CD4-positive, alpha-beta T cell treated with Interleukin-1 beta for 1 hour (primary cell): ENCODE data around the gene NRXN2.

Experiments used
- DNase-seq, 2 donors: peaks; one replicate each; pipeline ENCODE4 v3.0.0-alpha.2; 2020 to 2022

Gene NRXN2

DNA sequence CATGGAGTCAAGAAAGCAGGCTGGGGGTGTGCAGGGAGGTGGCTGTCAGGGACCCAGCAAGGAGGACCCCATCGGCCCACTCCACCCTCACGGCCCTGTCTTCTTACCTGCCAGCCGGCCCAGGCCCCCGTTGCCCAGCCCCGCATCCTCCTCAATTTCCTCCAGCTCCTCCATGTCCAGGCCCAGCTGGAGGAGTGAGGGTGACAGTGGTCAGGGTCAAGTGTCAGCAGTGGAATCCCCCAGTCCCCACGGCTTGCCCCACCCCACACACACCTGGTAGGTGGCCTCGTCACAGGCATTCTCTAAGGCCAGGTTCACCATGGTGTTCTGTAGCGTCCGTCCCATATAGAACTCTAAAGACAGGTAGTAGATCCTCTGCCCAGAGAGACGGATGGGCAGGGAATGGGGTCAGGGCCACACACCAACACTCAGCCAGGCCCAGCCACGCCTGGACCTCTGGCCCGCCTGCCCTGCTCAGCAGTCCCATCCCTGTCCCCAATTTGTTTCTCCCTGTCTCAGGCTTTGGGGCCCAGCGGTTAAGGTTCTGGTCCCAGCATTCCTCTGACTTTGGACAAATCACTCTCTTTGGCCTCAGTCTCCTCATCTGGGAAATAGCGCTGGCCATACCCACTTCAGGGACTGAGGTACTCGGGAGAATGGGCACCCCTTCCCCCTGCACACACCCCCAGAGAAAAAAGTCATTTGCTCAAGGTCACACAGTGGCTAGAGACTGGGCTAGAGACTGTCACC is 35.5 kb upstream of the NRXN2 start:
- no peak for DNase-seq

DNA sequence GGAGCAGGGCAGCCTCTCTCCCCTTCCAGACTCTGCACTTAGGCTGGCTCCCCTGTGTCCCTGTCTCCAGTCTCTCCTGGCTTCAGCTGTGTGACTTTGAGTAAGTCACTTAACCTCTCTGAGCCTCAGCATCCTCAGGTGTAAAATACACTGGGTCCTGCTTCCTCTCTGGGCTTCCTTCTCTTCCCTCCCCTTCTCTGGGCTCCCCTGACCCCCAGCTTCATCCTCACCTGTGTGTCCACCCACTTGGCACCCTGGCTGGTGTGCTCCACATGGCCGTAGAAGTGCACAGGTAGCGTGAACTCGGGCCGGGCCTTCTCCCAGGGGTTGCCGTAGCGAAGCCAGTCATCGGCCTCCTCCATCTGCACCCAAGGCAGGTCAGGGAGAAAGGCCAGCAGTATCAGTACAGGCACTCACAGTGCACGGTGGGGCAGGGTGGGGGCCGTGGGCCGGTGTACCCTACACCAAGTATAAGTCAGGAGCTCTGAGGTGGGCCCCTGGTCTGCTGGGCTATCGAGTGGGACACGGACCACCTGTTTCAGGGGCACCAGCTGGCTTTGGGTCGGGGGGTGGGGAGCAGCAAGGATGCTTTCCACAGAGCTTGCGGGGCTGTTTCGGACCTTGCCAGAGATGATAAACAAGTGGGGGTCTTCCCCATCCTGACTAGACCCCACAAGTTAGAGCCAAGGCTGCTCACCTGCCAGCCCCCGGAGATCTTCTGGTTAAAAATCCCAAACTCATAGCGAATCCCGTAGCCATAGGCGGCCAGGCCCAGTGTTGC is 34.7 kb upstream of the NRXN2 start:
- no peak for DNase-seq

DNA sequence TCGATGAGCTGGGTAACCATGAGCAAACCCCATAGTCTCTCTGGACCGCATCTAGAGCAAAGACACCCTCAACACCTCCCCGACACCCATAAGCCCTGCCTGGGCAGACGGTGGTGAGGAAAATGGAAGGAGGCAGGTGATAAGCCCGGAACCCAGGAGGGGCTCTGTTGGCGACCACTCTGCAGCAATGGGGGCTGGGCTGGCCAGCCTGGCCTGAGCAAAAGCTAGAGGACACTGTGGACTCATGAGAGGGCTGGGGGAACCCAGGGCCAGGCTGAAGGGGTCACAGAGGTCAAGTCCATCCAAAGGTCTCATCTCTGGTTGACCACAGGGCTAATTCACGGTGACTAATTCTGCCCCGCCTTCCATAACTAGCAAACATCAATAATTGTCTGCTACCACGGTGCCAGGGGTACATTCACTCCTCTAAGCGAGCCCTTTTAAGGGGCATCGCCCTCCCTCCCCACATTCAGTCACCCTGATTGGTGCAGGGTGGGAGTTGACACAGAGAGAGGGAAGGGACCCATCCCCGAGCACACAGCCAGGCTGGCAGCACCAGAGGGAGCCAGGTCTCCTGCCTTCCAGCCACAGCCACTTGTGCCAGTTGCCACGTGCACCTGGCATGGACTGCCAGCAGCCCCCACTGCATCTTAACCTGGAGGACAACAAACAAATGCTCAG is 32.8 kb upstream of the NRXN2 start:
- no peak for DNase-seq

DNA sequence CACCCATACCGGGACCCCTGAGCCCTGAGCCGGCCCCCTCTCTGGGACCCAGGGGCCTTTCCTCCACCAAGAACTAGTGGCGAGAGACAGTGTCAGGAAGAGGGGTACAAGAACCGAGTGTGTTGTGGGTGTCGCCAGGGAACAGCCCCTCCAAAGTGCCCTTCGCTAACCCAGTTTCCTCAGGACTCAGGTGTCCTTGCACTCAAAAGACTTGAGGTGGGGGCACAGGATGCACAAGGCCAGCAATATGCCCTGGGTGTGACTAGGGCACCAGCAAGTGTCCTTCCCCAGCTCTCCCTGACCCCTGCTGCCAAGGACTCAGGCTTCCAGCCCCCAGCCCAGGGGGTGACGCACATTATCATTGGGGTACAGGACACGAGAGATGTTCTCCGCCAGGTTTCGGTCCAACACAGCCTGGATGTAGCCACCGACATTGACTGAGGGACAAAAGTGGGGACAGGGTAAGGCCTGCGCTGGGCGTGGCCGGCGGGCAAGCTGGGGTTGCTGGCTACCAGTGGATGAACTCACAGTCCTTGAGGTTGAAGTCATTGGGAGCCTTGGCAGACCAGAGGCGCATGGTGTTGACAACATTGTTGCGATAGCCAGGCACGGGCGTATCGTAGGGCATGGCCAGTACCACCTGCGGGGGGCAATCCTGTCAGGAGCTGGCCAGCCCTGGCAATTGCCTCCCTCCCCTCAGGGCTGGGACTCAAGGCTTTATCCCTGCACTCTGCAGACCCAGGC is 32.1 kb upstream of the NRXN2 start:
- no peak for DNase-seq

DNA sequence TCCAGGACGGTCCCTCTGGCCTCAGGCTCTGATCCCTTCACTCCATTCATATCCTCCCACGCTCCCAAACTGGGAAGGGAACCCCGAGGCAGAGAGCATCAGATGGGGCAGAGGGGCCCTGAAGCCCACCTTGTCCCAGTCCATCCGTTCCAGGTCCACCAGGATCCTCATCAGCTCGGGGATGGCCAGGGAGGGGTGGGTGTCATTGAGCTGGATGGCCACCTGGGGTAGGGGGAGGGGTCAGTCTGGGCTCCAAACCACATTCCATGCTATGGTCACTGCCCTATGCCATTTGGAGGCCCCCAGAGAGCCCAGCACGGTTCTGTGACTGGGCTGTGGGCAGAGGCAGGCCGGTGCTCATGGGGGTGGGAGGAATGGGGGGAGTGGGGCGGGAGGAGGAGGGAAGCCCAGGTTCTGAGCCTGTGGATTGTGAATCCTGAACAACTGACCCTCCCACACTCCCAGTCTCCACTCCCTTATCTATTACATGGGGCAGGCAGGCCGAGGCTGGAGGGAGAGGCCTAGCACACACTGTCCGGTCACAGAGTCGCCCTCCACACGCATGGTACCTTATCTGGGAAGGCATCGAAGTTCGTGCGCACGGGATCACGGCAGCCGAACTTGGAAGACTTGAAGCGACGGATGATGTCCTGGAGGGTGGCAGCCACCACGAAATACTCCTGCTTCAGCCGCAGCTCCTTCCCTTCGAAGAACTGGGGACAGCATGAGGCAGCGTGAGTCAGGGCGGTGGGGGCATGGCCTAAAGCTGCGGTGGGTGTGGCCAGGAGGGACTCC is 31.3 kb upstream of the NRXN2 start:
- no peak for DNase-seq

DNA sequence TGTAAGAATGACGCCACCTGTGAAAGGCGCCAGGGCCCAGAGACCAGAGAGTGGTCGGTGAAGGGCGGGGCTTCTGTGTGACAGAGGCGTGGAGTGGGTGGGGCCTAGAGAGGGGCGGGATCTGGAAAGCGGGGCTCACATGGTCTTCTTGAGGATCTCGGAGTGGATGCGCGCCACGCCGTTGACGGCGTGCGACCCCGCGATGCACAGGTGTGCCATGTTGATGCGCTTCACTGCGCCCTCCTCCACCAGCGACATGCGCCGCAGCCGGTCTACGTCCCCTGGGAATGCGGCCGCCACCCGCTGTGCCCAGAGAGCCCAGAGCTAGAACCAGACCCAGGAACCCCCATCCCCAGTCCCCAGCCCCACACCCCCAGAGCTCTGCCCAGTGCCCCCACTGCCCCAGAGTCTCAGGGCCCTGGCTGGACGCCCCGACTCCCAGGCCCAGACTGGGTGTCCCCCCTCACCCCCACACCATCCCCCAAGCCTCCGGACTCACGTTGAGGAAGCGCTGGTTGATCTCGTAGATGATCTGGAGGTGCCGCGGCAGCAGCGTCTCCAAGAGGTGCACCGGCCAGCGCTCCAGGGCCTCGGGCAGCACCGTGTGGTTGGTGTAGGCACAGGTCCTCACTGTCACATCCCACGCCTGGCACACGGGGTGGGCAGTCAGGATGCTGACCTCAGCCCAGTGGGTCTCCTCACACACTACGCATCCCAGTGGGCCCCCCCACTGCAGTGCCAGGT is 30.6 kb upstream of the NRXN2 start:
- DNase-seq, result no peak

DNA sequence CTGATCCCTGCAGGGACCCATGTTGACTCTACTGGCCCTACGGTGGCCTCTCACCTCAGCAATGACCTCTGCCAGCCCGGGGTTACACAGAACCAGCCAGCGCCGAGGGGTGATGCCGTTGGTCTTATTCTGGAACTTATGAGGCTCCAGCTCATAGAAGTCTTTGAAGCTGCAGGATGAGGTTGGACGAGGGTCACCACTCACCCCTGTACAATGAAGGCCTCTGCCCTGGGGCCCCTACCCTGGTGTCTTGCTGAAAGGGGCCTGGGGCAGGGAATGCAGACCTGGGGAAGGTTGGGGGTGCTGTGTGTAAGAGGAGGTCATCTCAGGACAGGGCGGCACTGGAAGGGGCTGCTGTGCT is 30.0 kb upstream of the NRXN2 start:
- no peak for DNase-seq

DNA sequence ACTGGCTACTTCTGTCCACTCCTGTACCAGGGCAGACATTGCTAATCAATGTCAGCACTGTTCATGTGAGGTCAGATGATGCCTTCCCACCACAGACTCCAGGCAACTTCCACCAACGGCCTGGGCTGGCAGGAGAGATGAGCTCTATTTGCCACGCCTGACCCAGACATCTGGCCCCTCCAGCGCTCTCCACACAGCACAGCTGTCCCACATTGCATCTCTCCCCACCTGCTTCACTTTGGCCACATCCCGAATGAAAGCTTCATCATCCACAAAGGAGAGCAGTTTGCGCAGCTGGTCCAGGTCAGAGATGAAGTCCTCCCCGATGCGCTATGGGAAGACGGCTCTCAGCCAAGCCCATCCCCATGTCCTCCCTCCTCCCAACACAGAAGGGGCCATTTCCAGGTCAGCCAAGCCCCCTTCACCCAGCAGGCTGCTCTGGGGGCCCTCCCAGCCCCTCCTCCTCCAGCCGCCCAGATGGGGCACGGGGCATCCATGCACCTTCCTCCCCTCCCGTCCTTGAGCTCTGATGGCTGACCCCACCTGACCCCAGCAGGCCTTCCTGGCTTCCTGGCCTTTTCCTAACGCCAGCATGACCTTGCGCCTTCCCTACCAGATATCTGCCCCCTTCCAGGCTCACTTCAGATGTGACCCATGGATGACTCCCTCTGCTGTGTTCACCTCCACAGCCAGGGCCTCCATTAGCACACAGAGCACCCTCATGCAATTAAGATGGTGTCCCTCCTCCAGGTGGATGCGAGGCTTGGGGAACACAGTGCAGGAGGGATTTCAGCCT is 29.4 kb upstream of the NRXN2 start:
- DNase-seq, result no peak

DNA sequence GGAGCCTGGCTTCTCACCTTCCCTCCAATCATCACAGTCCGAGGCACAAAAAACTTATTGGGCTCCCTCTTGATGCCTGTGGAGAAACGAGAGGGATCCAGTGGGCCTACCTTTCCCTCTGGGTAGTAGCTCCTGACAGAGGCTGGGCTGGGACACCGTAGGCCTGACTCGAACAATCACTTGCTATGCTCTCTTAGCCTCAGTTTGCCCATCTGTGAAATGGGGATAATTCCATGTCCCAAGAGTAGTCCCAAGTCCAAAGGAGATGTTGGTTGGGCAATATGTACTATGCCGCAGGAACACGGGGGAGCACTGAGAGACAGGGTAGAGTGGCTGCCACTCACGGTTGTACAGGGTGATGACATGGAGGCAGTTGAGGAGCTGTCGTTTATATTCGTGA is 28.6 kb upstream of the NRXN2 start:
- no peak for DNase-seq

DNA sequence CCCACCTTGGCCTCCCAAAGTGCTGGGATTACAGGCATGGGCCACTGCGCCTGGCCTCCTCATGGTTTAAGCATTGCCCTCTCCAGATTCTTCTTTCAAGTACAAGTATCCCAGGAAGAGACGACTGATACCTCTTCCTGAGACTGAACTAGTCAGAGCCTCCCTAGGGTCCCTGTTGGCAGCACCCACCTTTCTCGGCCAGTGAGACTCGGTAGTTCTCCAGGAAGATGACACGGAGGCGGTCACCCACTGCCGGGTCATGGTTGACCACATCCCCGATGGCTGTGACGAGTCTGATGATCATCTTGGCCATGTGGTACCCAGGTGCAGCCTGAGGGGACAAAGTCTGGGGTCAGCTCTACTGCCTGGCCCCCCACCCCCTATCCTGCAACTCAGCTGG is 28.1 kb upstream of the NRXN2 start:
- DNase-seq, result no peak

DNA sequence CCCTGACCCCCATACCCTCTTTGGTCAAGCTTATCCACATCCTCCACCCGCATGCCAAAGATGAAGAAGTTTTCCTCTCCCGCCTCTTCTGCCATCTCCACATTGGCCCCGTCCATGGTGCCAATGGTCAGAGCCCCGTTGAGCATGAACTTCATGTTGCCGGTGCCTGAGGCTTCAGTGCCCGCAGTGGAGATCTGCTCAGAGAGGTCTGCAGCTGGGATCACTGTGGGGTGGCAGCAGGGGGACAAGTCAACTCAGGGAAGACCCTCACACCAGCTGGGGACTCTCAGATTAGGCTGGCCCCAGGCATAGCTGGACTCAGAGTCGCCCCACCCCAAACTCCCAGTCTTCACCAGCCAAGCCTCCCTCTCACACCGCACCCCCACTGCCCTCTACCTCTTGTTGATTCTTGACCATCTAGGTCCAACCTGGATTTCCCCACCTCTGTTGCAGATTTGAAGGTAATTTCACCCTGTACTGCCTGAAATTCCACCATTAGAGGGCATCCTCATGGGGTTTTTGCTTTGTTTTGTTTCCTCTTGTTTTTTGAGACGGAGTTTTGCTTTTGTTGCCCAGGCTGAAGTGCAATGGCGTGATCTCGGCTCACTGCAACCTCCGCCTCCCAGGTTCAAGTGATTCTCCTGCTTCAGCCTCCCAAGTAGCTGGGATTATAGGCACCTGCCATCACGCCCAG is 27.5 kb upstream of the NRXN2 start:
- peak in 1 of 2 donors; percentile 46 for DNase-seq

DNA sequence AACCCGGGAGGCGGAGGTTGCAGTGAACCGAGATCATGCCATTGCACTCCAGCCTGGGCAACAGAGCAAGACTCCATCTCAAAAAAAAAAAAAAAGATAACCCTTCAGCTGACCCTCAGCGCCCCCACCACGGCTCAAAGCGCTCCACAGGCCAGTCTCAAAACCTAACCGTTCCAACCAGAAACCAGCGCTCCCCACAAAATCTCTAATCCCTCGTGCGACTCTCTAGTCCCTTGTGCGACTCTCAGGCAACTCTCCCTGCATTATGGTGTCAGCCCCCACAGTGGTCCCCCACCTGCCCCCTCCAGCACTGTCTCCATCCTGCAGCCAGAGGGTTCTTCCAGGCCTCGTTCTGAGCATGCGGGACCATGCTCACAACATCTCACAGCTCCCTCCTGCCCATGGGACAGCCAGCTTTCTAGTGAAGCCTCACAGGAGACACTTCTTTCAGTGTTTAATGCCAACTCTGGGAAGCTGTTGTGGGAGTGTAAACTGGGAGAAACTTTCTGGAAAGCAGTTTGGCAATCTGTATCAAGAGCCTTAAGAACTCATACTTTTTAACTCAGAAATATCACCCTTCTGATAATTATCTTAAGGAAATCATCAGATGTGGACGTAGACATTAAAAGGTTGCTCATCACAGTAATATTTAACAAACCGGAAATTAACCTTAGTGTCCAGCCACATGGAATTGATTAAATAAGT is 25.1 kb upstream of the NRXN2 start:
- no peak for DNase-seq

DNA sequence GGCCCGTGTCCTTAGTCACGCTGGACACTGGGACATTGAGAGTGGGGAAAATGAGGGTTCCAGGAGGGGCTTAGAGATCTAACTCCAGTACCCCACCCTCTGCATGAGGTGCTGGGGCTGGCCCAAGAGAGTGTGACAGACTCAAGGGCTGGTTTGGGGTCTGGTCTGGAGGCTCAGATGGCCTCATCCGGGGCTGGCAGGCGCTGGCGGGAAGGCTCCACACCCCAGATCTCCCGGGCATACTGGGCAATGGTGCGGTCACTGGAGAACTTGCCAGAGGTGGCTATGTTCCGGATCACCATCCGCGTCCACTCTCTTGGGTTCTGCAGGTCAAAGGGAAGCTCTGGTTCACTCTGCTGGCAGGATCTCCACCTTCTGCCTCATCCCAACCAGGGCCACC is 23.5 kb upstream of the NRXN2 start:
- no peak for DNase-seq

DNA sequence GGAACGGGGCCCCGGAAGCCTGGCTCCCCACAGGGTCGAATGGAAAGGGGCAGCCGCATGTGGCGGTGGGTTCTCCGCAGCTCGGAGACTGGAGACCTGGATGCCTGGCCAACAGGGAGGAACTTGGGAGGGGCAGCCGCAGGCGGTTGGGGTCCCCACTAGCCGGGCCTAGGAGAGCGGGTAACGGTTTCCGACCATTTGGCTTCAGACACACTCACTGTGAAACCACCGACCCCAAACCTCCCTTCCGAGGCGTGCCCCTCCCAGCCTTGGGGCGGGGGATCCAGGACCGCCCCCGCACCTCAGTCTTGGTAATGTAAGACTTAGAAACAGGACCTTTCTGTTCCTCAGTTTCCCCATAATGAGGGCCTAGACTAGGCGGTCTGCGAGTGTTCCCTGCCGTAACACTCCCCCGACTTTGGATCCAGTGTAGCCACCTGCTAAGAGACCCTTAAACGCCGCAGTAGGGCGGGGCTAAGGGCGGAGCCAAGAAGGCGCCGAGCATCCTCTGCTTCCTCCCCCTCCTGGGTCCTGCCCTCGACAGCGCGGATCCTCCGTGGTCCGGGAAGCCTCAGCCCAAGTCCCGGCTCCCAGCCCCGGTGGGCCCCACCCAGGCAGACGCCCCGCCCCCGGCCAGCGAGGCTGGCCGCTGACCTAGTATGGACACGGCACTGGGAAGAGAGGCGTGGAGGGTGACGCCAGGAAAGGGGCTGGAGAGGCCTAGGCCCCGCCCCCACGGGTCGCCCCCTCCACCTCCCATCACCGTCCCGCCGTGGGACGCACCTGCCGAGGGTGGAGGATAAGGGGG is 22.7 kb upstream of the NRXN2 start:
- DNase-seq, result peak; percentile 83 to 84

DNA sequence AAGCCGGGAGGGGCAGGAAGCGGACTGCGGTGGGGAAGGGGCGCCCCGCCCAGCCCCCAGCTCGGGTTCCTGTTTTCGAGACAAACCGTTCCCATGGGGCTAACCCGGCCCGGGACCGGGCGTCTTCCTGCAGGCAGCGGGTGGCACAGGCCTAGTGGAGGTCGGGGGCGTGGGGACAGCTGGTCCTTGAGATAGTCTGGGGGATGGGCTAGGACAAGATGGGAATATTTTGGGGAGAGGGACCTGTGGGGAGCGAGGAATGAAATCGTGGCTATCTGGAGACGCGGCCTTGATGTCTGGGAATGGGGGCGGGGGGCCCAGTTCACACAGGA is 22.2 kb upstream of the NRXN2 start:
- DNase-seq, result peak; percentile 90 to 94

DNA sequence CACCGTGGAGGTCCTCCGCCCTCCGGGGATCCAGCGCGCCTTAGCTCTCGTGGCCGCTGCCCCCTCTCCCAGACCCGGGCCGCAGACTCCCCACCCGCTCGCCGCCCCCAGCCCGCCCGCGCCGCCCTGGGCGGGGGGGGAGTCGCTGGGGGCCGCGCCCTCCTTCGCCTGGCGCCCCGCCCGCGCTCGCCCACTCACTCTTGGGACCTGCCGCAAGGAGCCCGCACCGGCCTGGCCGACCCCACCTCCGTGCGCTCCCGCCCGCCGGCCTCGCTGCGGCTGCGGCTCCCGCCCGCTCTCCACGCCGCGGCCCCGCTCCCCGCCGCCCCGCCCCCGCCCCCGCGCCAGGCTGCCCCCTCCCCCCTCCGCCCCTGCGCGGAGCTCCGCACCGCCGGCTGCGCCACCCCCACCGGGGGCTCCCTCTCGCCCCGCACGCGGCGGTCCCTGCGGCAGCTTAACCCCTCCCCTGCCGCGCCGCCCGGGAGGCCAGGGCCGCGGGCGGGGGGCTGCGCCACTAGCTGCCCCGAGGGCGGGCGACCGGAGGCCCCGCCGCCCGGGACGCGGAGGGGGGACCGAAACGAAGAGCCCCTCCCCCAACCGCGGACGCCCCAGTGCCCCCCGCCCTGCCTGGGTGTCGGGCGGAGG is 21.7 kb upstream of the NRXN2 start:
- DNase-seq, result no peak

DNA sequence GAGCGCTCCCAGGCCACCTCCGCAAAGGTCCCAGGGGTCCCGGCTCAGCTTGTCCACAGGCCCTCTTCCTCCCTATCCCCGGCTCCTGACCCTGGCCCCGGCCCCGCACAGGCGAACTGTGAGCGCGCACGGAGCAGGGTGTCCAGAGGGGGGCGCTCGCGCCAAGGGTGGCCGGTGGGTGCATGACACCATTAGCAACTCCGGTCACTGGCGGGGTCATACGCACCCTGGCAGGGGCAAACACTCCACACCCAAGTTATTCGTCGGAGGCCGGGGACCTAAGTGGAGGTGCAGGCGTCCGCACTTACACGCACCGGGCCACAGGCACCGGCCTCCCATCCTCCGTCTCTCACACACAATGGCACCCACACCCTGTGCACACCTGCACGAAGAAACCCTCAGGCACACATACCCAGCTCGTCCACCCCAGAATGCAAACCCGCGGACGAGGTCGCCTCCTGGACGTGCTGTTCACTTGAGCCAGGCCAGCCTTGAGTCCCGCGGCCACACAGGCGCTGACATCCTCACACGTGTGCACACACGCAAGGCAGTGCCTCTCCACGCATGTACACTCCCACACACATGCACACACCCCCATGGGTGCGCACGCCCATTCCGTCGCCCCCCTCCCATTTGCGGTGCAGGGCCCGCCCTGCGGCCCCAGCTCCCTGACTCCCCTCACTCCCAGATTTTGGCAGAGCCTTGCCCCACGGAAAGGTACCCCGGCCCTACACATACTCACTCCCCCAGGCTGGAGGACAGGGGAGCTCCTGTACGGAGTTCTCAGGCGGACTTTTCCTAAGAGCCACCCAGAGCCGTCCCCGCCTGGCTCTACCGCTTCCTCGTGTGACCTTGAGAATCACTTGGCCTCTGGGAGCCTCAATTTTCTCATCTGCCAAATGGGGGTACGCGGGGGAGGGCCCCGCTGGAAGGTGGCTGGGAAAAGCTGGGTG is 20.9 kb upstream of the NRXN2 start, which contains the start of gene RASGRP2:
Gene RASGRP2, minus strand, starts transcription at position 552 of the 953 bp plus-strand sequence. CDS start 1,276 bp downstream, outside the sequence.
- DNase-seq, result peak; percentile 87 to 88
